ENCODE data around the gene IL32.
A peak's percentile ranks its signal among the peaks of the same experiment; 100 is the strongest.

The IL32 gene

GRCh38 chr16:3094289-3095027 is 29.0 kb downstream of the IL32 start:
- H3K4me3 ChIP-seq (ENCODE audit: low read depth, low read length) = no peak overlapping the region
- in situ Hi-C loops (cut with HindIII; ENCODE audit: low sequenced_read_pairs) = loop anchor here (5.0 kb wide), 1 partner anchor 32 kb away; no protein-coding TSS in a partner anchor
- TF ChIP-seq, protein P1, sequence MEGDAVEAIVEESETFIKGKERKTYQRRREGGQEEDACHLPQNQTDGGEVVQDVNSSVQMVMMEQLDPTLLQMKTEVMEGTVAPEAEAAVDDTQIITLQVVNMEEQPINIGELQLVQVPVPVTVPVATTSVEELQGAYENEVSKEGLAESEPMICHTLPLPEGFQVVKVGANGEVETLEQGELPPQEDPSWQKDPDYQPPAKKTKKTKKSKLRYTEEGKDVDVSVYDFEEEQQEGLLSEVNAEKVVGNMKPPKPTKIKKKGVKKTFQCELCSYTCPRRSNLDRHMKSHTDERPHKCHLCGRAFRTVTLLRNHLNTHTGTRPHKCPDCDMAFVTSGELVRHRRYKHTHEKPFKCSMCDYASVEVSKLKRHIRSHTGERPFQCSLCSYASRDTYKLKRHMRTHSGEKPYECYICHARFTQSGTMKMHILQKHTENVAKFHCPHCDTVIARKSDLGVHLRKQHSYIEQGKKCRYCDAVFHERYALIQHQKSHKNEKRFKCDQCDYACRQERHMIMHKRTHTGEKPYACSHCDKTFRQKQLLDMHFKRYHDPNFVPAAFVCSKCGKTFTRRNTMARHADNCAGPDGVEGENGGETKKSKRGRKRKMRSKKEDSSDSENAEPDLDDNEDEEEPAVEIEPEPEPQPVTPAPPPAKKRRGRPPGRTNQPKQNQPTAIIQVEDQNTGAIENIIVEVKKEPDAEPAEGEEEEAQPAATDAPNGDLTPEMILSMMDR (IDR thresholded peaks at IDR 0.05; ENCODE audit: low read depth, low read length, missing control alignments) = peak; percentile 52
- DNase-seq (ENCODE audit: low read depth) = no peak

DNA sequence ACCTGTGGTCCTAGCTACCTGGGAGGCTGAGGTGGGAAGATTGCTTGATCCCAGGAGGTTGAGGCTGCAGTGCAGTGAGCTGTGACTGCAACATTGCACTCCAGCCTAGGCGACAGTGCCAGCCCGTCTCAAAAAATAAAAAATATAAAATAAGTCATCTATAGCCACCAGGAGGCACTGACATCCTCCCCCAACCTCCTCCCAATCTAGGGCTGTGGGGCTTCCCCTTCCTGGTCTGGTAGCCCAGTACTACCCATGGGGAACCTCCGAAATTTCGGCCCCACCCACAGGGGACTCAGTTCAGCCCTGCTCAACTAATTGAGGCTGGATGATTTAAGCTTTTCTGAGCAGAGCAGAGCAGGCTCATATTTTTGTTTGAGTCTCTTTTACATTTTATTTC is 30.4 kb downstream of the IL32 start:
- in situ Hi-C loops (cut with HindIII; ENCODE audit: low sequenced_read_pairs) = loop anchor here (5.0 kb wide), 1 partner anchor 34 kb away; no protein-coding TSS in a partner anchor
- DNase-seq (ENCODE audit: low read depth) = no peak
- no peak overlapping the region for H3K4me3 ChIP-seq (ENCODE audit: low read depth, low read length)
- TF ChIP-seq, protein P1 (IDR thresholded peaks at IDR 0.05; ENCODE audit: low read depth, low read length, missing control alignments) = peak; percentile 25

GRCh38 chr16:3096362-3096761 is 30.9 kb downstream of the IL32 start:
- in situ Hi-C loops (cut with HindIII; ENCODE audit: low sequenced_read_pairs) = loop anchor here (5.0 kb wide), 1 partner anchor 34 kb away; no protein-coding TSS in a partner anchor
- no peak overlapping the region for H3K4me3 ChIP-seq (ENCODE audit: low read depth, low read length)
- no peak for DNase-seq (ENCODE audit: low read depth)
- TF ChIP-seq, protein P1 (IDR thresholded peaks at IDR 0.05; ENCODE audit: low read depth, low read length, missing control alignments) = no peak

GRCh38 chr16:3097266-3097665 is 31.8 kb downstream of the IL32 start:
- in situ Hi-C loops (cut with HindIII; ENCODE audit: low sequenced_read_pairs) = loop anchor here (5.0 kb wide), 1 partner anchor 35 kb away; no protein-coding TSS in a partner anchor
- no peak for DNase-seq (ENCODE audit: low read depth)
- TF ChIP-seq, protein P1 (IDR thresholded peaks at IDR 0.05; ENCODE audit: low read depth, low read length, missing control alignments) = no peak
- no peak overlapping the region for H3K4me3 ChIP-seq (ENCODE audit: low read depth, low read length)

DNA sequence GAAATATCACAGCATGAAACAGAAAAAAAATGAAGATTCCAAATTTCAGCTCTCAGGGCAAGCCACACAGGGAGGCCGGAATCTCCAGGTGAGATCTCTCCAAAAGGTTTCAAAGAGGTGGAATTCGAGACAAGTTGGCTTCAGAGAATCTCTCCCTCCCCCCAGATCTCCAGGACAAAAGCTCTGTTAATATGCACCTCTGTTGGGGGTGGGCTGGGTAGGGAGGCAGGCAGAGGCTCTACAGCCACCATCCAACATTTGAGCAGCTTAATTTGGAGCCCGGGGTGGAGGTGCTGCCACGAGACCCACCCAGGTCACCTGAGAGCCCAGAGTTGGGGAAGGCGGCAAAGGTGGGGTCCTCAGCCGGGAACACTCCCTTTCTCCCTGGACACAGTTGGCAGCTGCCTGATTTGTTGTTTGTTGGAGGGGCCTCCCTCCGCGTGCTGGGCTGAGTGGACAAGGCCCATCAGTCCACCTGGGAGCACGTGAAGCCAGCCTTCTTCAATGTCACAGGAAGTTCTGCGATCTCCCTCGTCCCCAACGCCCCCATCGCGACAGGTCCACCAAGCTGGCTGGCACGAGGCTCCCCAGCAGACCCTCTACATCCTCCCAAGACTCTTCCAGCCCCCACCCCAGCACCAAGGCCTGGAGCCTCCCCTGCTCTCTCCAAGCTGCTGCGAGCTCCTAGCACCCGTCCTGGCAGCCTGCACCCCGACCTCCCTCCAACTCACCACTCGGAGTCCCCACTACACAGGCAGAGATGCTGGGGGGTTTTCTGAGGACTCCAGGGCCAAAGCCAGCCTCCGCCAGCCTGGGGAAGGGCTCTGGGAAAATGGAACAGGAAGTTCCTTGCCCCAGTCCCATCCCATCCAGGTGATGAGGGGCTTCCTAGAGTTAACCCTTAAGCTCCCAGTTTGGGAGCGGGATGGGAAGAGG is 33.3 kb downstream of the IL32 start, which contains the start of gene ZSCAN10:
Gene ZSCAN10, minus strand, starts transcription at position 836 of the 936 bp plus-strand sequence. CDS start 6,357 bp downstream, outside the sequence.
- peak within 1 kb of the TSS; percentile 6 for H3K4me3 ChIP-seq (ENCODE audit: low read depth, low read length)
- in situ Hi-C loops (cut with HindIII; ENCODE audit: low sequenced_read_pairs) = loop anchor here (5.0 kb wide), 1 partner anchor 36 kb away; no protein-coding TSS in a partner anchor

More for the DNA sequence above, 33.3 kb downstream of the IL32 start, which contains the start of gene ZSCAN10:
- DNase-seq (ENCODE audit: low read depth) = no peak
- TF ChIP-seq, protein P1 (IDR thresholded peaks at IDR 0.05; ENCODE audit: low read depth, low read length, missing control alignments) = no peak

Measured in astrocyte of the cerebellum (primary cell).